Inferior parietal cortex (tissue), 1 donor: Measurements from ENCODE around the gene HNRNPA2B1.
A peak's percentile ranks its signal among the peaks of the same experiment; 100 is the strongest.
"Not testable (repeated sequence)": the region's sequence is repeated elsewhere in the genome, so short reads cannot be mapped to it uniquely, and the experiment has no call there.

Experiments
- DNase-seq: peaks from one replicate; pipeline ENCODE4 v3.0.0-alpha.2; 2016; ENCODE audit errors: extremely low spot score

HNRNPA2B1 gene

GRCh38 chr7:26198133-26198780 is 2.3 kb downstream of the HNRNPA2B1 start:
- peak; percentile 79 for DNase-seq

GRCh38 chr7:26197153-26198115 is 3.1 kb downstream of the HNRNPA2B1 start:
- DNase-seq, result no peak

- DNase-seq, result no peak
Observed at GRCh38 chr7:26195867-26196657, 4.5 kb downstream of the HNRNPA2B1 start.

DNA sequence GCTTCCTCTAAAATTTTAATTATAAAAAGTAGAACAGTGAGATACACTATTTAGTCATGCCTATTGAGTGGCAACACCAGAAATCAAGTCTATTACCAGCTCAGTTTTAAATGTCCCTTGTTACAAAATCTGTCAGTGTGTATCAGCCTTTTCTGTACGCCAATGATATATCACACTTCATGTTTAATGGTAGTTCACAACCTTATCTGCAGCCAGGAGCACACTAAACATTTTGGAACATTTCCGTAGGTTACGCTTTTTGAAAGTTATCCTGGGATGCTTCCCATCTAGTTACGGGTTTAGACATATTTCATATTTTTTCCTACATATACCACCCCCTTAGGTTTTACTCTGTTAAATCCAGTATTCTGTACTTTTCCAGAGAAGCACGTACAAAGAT is 5.4 kb downstream of the HNRNPA2B1 start:
- DNase-seq, result no peak

DNA sequence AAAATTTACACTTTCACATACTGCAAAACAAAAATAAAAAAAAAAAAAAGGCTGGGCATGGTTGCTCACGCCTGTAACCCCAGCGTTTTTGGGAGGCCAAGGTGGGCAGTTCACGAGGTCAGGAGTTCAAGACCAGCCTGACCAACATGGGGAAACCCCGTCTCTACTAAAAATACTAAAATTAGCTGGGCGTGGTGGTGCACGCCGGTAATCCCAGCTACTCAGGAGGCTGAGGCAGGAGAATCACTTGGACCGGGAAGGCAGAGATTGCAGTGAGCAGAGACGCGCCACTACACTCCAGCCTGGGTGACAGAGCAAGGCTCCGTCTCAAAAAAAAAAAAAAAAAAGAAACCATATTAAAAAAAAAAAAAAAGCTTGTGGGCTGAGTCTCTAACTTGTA is 5.8 kb downstream of the HNRNPA2B1 start:
- not testable (repeated sequence) for DNase-seq

DNA sequence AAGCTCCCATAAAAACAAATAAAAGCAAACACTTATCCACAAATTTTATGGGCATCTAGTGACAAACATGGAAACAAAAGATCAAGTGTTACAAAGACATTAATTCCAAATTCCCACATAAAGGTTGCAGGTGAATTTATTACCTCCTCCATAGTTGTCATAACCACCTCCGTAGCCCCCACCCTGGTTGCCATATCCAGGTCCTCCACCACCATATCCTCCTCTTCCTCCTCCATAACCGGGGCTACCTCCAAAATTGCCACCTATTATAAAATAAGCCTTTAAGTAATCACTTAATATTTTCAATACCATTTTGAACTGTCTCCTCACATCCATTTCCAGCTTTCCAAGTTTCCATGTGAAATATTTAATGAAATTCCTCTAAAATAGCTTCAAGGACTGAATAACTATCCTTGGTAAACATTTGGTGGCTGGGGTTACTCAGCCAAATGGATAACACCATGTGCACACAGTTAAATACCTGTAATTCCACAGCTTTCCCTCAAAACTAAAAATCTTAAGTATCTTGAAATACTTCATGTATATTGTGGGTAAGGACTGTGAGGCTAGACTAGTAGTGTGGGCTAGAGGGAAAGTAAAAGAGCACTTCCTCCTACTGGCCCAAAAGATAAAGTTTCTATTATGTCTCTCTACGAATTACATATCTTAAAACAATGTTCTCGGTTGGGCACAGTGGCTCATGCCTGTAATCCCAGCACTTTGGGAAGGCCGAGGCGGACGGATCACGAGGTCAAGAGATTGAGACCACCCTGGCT is 6.9 kb downstream of the HNRNPA2B1 start:
- DNase-seq, result no peak

GRCh38 chr7:26192485-26193087 is 8.0 kb downstream of the HNRNPA2B1 start:
- no peak for DNase-seq

GRCh38 chr7:26191974-26192479 is 8.5 kb downstream of the HNRNPA2B1 start:
- DNase-seq, result no peak

GRCh38 chr7:26191233-26191973 is 9.1 kb downstream of the HNRNPA2B1 start:
- DNase-seq, result no peak

- DNase-seq, result no peak
Observed at GRCh38 chr7:26190417-26190869, 10.1 kb downstream of the HNRNPA2B1 start.

GRCh38 chr7:26189697-26190096 is 10.8 kb downstream of the HNRNPA2B1 start:
- no peak for DNase-seq

DNA sequence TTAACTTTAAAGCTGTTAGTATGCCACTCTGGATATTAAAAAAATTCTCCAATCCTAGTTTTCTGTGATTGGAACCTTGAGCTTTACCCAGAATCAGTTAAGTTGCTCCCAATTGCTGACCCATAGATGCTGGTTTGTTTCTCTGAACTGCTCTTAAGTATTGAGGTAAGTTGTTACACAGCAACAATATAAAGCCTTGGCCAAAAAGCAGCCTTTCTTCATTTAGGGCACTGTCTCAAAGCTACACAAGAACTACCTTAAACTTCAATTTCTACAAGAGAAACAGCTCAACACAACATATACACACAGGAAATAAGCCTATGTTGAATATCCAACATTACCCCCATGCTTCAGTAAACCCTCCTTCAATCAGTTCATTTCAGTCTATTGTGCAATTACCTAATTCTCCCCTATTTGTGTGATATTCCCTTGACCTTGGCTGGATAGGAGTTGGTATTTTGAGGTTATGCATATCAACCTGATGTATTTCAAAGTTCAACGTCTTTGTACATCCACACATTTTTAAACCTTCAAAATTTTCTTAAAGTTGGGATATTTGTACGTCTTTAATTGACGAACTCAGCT is 11.5 kb downstream of the HNRNPA2B1 start:
- DNase-seq, result no peak

- DNase-seq, result no peak
Observed at GRCh38 chr7:26188206-26188956, 12.2 kb downstream of the HNRNPA2B1 start.

DNA sequence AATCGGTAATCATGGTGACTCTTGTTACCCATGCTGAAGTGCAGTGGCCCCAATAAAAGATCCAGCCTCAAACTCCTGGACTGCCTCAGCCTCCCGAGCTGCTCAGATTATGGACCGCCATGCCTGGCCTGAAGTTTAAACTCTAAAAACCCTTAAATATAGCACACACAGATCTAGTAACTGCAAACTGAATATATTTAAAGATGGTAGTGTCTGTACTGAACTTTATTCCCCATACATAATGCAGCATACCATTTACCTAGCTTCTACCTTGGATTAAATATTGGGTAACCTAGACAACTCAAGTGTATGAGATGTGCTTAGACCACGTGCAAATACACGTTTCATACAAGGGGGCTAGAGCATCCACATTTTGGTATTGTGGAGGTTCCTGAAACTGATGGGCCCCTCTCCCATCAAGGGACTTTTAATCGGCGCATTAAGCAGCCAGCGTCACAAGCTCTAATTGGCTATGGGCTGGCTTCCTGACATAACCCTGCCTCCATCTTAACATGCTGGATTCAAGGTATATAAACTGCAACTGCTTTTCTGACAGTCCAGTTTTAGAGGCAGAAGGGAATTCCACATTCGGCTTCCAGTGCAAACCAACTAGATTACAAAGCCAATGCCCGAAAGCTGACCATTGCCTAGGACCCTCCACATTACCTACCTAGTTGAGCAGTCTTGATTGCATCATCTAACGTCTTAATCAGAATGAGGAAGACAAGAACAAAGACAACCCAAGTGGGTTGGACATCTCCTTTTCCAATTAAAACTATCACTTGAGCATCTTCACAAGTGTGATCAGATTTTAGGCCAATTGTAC is 13.0 kb downstream of the HNRNPA2B1 start:
- no peak for DNase-seq

DNA sequence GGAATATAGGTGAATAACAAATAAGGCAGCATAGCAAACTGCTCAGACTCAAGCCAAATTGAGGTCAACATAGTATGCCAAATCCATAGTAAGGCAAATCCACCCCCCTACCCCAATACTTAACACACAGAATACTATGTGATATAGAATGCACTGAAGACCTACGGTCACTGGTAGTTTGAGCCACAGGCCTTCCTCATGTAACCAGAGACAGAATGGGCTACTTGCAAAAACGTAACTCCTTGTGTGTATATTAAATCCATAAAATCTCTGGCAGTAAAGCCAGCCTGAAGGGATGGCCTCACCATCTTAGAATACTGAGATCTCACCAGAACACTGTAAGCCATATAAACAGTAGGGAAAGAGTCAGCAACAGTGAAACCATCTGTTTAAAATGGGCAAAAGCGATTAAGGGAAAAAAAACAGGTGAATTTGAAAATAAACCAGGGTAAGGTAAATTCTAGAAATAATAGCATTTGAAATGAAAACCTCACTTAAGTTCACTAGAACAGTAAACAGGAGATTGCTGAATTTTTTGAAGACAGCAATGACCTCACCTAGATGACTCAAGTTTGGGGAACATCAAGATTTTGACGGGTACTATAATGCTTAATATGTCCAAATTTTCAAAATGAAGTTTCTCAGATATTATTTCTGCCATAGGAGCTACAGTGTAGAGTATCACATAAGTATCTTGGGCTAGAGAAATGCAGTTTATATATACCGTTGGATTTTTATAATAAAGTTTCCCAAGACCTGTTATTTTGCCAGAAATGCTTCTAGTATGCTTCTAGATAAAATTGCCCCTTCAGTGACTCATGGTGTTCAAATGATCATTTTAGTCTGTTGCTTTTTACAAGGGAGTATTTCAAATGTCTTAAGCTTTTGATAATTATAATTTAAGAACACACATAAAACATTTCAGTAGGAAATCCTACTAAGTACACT is 13.9 kb downstream of the HNRNPA2B1 start:
- DNase-seq, result no peak

DNA sequence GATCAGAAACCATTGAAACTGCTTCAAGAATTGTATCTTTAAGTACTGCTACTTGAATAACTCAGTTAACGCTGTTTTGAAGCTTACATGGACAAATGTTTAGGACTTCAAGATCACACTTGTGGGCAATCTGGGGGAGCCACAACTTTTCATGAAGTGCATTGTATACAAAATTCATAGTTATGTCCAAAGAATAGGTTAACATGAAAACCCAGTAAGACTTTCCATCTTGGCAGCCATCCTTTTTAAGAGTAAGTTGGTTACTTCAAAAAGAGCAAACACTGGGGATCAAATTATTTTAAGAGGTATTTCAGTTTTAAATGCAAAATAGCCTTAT is 14.7 kb downstream of the HNRNPA2B1 start:
- no peak for DNase-seq
